Astrocyte (in vitro differentiated cells and primary cell): ENCODE results near the gene PAPPA2. TPM values are rescaled to one million over a fixed set of nuclear protein-coding genes. Genes with fewer than 3 reads are reported as not detected.

Experiments
- DNase-seq: peaks from one replicate; pipeline ENCODE4 v3.0.0-alpha.2; 2010; ENCODE audit warnings: low read depth
- FAIRE-seq: peaks from 2 replicates; lab custom pipeline; 2011; peaks lifted over from hg19 to GRCh38; lab: Jason Lieb, UNC
- H2AFZ ChIP-seq: 2 replicates; pipeline ENCODE4 v1.6.0; 2012; ENCODE audit warnings: low read depth, low read length, inconsistent platforms
- H3K27ac ChIP-seq: 2 replicates; pipeline ENCODE4 v1.5.1; 2011; ENCODE audit warnings: low read depth, low read length, inconsistent platforms
- H3K27me3 ChIP-seq: 2 replicates; pipeline ENCODE4 v1.6.0; 2011; ENCODE audit warnings: low read length, inconsistent platforms; ENCODE audit not compliant: insufficient read depth
- H3K36me3 ChIP-seq: 2 replicates; pipeline ENCODE4 v1.5.1; 2011; ENCODE audit warnings: low read length, inconsistent platforms; ENCODE audit not compliant: insufficient read depth
- H3K4me1 ChIP-seq: 2 replicates; pipeline ENCODE4 v1.5.1; 2011; ENCODE audit warnings: low read length, inconsistent platforms; ENCODE audit not compliant: insufficient read depth
- H3K4me2 ChIP-seq: 2 replicates; pipeline ENCODE4 v1.6.0; 2012; ENCODE audit warnings: low read length, inconsistent platforms
- H3K4me3 ChIP-seq: 2 replicates; pipeline ENCODE4 v1.5.1; 2011; ENCODE audit warnings: low read depth, mild to moderate bottlenecking, low read length, inconsistent platforms; ENCODE audit not compliant: insufficient read depth
- H3K79me2 ChIP-seq: 2 replicates; pipeline ENCODE4 v1.6.0; 2012; ENCODE audit warnings: mild to moderate bottlenecking, low read length, inconsistent platforms; ENCODE audit not compliant: insufficient read depth
- H3K9ac ChIP-seq: 2 replicates; pipeline ENCODE4 v1.6.0; 2012; ENCODE audit warnings: mild to moderate bottlenecking, low read length, inconsistent platforms
- H3K9me3 ChIP-seq: 2 replicates; pipeline ENCODE4 v1.5.1; 2012; ENCODE audit warnings: low read depth, mild to moderate bottlenecking, low read length, inconsistent platforms; ENCODE audit not compliant: insufficient read depth
- H4K20me1 ChIP-seq: 2 replicates; pipeline ENCODE4 v1.6.0; 2012; ENCODE audit warnings: low read length, inconsistent platforms; ENCODE audit not compliant: insufficient read depth
- H3K27ac Mint-ChIP-seq: one replicate; pipeline ENCODE4 v1.8.0; 2021; ENCODE audit warnings: mild to moderate bottlenecking, mixed read lengths; ENCODE audit not compliant: unreplicated experiment
- H3K27me3 Mint-ChIP-seq: one replicate; pipeline ENCODE4 v1.8.0; 2021; ENCODE audit warnings: low read depth, mixed read lengths; ENCODE audit not compliant: unreplicated experiment
- H3K36me3 Mint-ChIP-seq: one replicate; pipeline ENCODE4 v1.8.0; 2021; ENCODE audit warnings: low read depth, mixed read lengths; ENCODE audit not compliant: unreplicated experiment
- H3K4me1 Mint-ChIP-seq: one replicate; pipeline ENCODE4 v1.8.0; 2021; ENCODE audit warnings: low read depth, mixed read lengths; ENCODE audit not compliant: unreplicated experiment
- H3K4me3 Mint-ChIP-seq: one replicate; pipeline ENCODE4 v1.8.0; 2021; ENCODE audit warnings: mild to moderate bottlenecking, moderate library complexity, mixed read lengths; ENCODE audit not compliant: unreplicated experiment
- H3K9me3 Mint-ChIP-seq: one replicate; pipeline ENCODE4 v1.8.0; 2021; ENCODE audit warnings: mild to moderate bottlenecking, mixed read lengths; ENCODE audit not compliant: unreplicated experiment
- EZH2 ChIP-seq: IDR thresholded peaks from 2 replicates; pipeline ENCODE4 v1.6.1; 2012; ENCODE audit warnings: mild to moderate bottlenecking, low read length, inconsistent platforms; ENCODE audit not compliant: insufficient read depth
- total RNA-seq: library from RNA; stranded (reverse); gene quantifications from 2 replicates; pipeline ENCODE4 v1.2.1, GENCODE V29; 2021
- TF ChIP-seq, protein P1 (sequence below): IDR thresholded peaks from 2 replicates; pipeline ENCODE4 v1.5.1; 2011; ENCODE audit warnings: low read depth, mild to moderate bottlenecking, inconsistent platforms, low read length, moderate library complexity; ENCODE audit not compliant: insufficient read depth

The PAPPA2 gene
- total RNA-seq, 1 donor from 2014 or later = 19.0 TPM

DNA sequence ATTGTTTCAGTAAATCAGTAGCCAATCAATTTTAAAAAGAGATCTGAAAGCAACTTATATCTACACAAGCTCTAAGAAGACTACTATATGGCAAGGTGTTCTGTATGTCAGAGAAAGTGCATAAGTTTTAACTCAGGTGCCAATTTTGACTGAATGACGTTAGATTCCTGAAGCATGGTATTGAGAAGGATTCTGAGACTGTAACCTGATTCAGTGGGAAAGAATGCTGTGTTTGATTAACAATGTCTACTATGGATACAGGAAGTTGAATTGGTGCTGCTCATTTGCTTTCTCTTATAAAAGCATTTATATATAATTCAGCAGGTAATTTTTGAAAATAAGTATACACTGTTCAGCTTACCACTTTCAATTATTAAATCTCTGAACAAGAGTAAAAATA, 156.3 kb downstream of the PAPPA2 start:
- H3K27me3 Mint-ChIP-seq = no peaks in the 10 kb centered on the region
- peaks cover 7% of the 10 kb centered on the region for H3K9me3 Mint-ChIP-seq
- TF ChIP-seq, protein P1, sequence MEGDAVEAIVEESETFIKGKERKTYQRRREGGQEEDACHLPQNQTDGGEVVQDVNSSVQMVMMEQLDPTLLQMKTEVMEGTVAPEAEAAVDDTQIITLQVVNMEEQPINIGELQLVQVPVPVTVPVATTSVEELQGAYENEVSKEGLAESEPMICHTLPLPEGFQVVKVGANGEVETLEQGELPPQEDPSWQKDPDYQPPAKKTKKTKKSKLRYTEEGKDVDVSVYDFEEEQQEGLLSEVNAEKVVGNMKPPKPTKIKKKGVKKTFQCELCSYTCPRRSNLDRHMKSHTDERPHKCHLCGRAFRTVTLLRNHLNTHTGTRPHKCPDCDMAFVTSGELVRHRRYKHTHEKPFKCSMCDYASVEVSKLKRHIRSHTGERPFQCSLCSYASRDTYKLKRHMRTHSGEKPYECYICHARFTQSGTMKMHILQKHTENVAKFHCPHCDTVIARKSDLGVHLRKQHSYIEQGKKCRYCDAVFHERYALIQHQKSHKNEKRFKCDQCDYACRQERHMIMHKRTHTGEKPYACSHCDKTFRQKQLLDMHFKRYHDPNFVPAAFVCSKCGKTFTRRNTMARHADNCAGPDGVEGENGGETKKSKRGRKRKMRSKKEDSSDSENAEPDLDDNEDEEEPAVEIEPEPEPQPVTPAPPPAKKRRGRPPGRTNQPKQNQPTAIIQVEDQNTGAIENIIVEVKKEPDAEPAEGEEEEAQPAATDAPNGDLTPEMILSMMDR = no peak
- no peak for TF ChIP-seq EZH2
- Histone ChIP-seq H3K9ac (no peak overlapping the region), H3K4me1 (no peaks in the 10 kb centered on the region), H3K79me2 (no peaks in the 10 kb centered on the region), H3K27me3 (no peaks in the 10 kb centered on the region), H4K20me1 (no peaks in the 10 kb centered on the region), H3K4me3 (no peak overlapping the region), H3K36me3 (no peaks in the 10 kb centered on the region), H3K9me3 (no peaks in the 10 kb centered on the region), H3K4me2 (no peak overlapping the region), H3K27ac (no peak overlapping the region), H2AFZ (no peak overlapping the region)
- H3K27ac Mint-ChIP-seq = peak overlapping the region; percentile 98
- DNase-seq = no peak
- no peak overlapping the region for H3K4me3 Mint-ChIP-seq
- H3K4me1 Mint-ChIP-seq = peaks cover 26% of the 10 kb centered on the region
- no peak for FAIRE-seq
- H3K36me3 Mint-ChIP-seq = no peaks in the 10 kb centered on the region

DNA sequence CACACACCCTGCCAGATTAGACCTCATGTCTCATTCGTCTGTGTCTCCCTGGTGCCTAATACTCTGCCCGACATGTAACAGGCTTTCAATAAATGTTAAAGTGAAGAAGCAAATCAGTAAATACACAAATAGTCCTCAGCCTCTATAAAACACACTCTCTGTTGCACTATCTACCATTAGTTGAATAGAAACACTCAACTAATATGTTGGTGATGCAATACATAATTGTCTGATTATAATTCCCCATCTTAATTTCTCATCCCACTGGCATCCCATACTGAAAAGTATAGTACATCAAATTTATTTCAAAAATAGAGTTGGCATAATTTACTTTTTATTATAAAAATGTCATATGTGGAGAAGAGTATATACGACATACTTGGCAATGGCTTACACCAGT, 162.4 kb downstream of the PAPPA2 start:
- no peak overlapping the region for H2AFZ ChIP-seq
- no peaks in the 10 kb centered on the region for H3K36me3 Mint-ChIP-seq
- H3K9me3 ChIP-seq = no peaks in the 10 kb centered on the region
- no peaks in the 10 kb centered on the region for H3K4me1 Mint-ChIP-seq
- peaks cover 6% of the 10 kb centered on the region for H3K27me3 Mint-ChIP-seq
- no peaks in the 10 kb centered on the region for H3K79me2 ChIP-seq
- H3K9ac ChIP-seq = no peak overlapping the region
- no peak overlapping the region for H3K4me3 Mint-ChIP-seq
- no peak overlapping the region for H3K4me3 ChIP-seq
- H3K4me2 ChIP-seq = no peak overlapping the region
- H3K4me1 ChIP-seq = no peaks in the 10 kb centered on the region
- TF ChIP-seq EZH2 = no peak
- TF ChIP-seq, protein P1 = no peak
- H3K27me3 ChIP-seq = no peaks in the 10 kb centered on the region
- H3K9me3 Mint-ChIP-seq = peaks cover 2% of the 10 kb centered on the region
- no peak overlapping the region for H3K27ac ChIP-seq
- no peak overlapping the region for H3K27ac Mint-ChIP-seq
- no peaks in the 10 kb centered on the region for H4K20me1 ChIP-seq
- H3K36me3 ChIP-seq = no peaks in the 10 kb centered on the region
- FAIRE-seq = no peak
- DNase-seq = no peak

DNA sequence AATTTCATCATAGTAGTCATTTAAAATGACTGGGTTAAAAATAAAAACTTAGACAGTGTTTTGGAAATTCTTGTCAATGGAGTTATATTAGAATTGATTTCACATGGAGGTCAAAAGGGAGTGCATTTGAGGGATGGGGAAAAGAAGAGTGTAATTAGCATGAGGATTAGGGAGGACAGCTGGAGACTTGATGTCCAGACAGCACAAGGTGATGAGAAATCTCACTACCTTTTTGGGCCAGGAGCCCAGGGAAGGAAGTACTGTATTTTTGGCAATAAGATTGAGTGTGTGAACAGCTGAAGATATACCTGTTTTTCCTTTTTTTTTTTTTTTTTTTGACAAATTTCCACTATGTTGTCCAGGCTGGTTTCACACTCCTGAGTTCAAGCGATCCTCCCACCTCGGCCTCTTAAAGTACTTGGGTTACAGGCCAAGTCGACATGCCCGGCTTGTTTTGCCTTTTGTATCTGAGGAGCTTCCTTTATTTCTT, 163.6 kb downstream of the PAPPA2 start:
- no peaks in the 10 kb centered on the region for H3K36me3 ChIP-seq
- no peak overlapping the region for H2AFZ ChIP-seq
- no peaks in the 10 kb centered on the region for H4K20me1 ChIP-seq
- no peak overlapping the region for H3K9ac ChIP-seq
- H3K4me2 ChIP-seq = no peak overlapping the region
- no peak overlapping the region for H3K27ac ChIP-seq
- no peaks in the 10 kb centered on the region for H3K79me2 ChIP-seq
- Mint-ChIP-seq H3K9me3 (no peaks in the 10 kb centered on the region), H3K4me3 (no peak overlapping the region), H3K27me3 (peaks cover 6% of the 10 kb centered on the region), H3K27ac (no peak overlapping the region), H3K36me3 (no peaks in the 10 kb centered on the region), H3K4me1 (no peaks in the 10 kb centered on the region)
- H3K4me1 ChIP-seq = no peaks in the 10 kb centered on the region
- no peak for DNase-seq
- H3K9me3 ChIP-seq = no peaks in the 10 kb centered on the region
- no peak for FAIRE-seq
- H3K4me3 ChIP-seq = no peak overlapping the region
- no peak for TF ChIP-seq EZH2
- TF ChIP-seq, protein P1 = no peak
- H3K27me3 ChIP-seq = no peaks in the 10 kb centered on the region
